MCF 10A (cell line): ENCODE measurements around the gene ZMIZ1. TPM values are rescaled to one million over a fixed set of nuclear protein-coding genes. Genes with fewer than 3 reads are reported as not detected.

ENCODE experiments used
- BruUV-seq: library from RNA; stranded (reverse); fragments of 400-500 nt; replicated peaks from 2 replicates; lab custom pipeline; 2021; lab: Mats Ljungman, UMichigan
- CTCF ChIA-PET: fragments of 300-600 bp; sonication (Branson Sonifier 250); formaldehyde crosslinking; extraction: SDS; loops from one replicate; lab custom pipeline; 2021; ENCODE audit warnings: antibody characterized with exemption, inconsistent platforms; lab: Yijun Ruan, JAX
- POLR2A ChIA-PET: fragments of 300-600, 350-650 bp; sonication (Branson Sonifier 250); formaldehyde crosslinking; extraction: SDS; loops from one replicate; lab custom pipeline; 2020; ENCODE audit warnings: antibody characterized with exemption, inconsistent platforms; lab: Yijun Ruan, JAX
- DNase-seq: peaks from one replicate; pipeline ENCODE4 v3.0.0-alpha.2; 2018; ENCODE audit not compliant: unreplicated experiment
- H3K27ac Mint-ChIP-seq: one replicate; pipeline ENCODE4 v1.8.0; 2022; ENCODE audit warnings: mild to moderate bottlenecking, low read depth, mixed read lengths; ENCODE audit not compliant: unreplicated experiment
- H3K27me3 Mint-ChIP-seq: one replicate; pipeline ENCODE4 v1.8.0; 2022; ENCODE audit warnings: mixed read lengths; ENCODE audit not compliant: insufficient read depth, unreplicated experiment
- H3K36me3 Mint-ChIP-seq: one replicate; pipeline ENCODE4 v1.8.0; 2022; ENCODE audit warnings: mild to moderate bottlenecking, moderate library complexity, mixed read lengths; ENCODE audit not compliant: insufficient read depth, unreplicated experiment
- H3K4me1 Mint-ChIP-seq: one replicate; pipeline ENCODE4 v1.8.0; 2022; ENCODE audit warnings: mixed read lengths; ENCODE audit not compliant: insufficient read depth, unreplicated experiment
- H3K4me3 Mint-ChIP-seq: one replicate; pipeline ENCODE4 v1.8.0; 2022; ENCODE audit warnings: mild to moderate bottlenecking, moderate library complexity, mixed read lengths; ENCODE audit not compliant: unreplicated experiment
- H3K9me3 Mint-ChIP-seq: one replicate; pipeline ENCODE4 v1.8.0; 2022; ENCODE audit warnings: mixed read lengths; ENCODE audit not compliant: unreplicated experiment
- intact Hi-C: fragments of 100-400 bp; cut with micrococcal nuclease; formaldehyde crosslinking; loops from 2 replicates; pipeline ENCODE4 v1.14.1; 2022
- total RNA-seq: library from RNA; stranded (reverse); gene quantifications from 2 replicates; pipeline ENCODE4 v1.2.3, GENCODE V29; 2022
- TF ChIP-seq, protein P1 (sequence below): fragments of 200-600 bp; IDR thresholded peaks from one replicate; pipeline ENCODE4 v1.8.0; 2022; ENCODE audit warnings: antibody characterized with exemption, mild to moderate bottlenecking; ENCODE audit not compliant: unreplicated experiment

The ZMIZ1 gene
- total RNA-seq, 1 experiment from 2014 or later: 15.5 TPM

GRCh38 chr10:79348640-79348988 lies 279.8 kb downstream of the ZMIZ1 start:
- intact Hi-C loops: loop anchor here (2.0 kb wide), 1 partner anchor 50 kb away; no protein-coding TSS in a partner anchor
- BruUV-seq: no TSS peak
- CTCF ChIA-PET: interaction anchor here (0.7 to 1.9 kb wide), 5 partner anchors 10 to 140 kb away, joined by 3 to 9 read pairs (median 5); no protein-coding TSS in a partner anchor
- peaks cover 47% of the 10 kb centered on the region for H3K36me3 Mint-ChIP-seq
- peaks cover 5% of the 10 kb centered on the region for H3K4me1 Mint-ChIP-seq
- H3K4me3 Mint-ChIP-seq: peak overlapping the region; percentile 81
- TF ChIP-seq, protein P1, sequence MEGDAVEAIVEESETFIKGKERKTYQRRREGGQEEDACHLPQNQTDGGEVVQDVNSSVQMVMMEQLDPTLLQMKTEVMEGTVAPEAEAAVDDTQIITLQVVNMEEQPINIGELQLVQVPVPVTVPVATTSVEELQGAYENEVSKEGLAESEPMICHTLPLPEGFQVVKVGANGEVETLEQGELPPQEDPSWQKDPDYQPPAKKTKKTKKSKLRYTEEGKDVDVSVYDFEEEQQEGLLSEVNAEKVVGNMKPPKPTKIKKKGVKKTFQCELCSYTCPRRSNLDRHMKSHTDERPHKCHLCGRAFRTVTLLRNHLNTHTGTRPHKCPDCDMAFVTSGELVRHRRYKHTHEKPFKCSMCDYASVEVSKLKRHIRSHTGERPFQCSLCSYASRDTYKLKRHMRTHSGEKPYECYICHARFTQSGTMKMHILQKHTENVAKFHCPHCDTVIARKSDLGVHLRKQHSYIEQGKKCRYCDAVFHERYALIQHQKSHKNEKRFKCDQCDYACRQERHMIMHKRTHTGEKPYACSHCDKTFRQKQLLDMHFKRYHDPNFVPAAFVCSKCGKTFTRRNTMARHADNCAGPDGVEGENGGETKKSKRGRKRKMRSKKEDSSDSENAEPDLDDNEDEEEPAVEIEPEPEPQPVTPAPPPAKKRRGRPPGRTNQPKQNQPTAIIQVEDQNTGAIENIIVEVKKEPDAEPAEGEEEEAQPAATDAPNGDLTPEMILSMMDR: no peak
- no peaks in the 10 kb centered on the region for H3K27me3 Mint-ChIP-seq
- POLR2A ChIA-PET: interaction anchor here (0.6 to 2.1 kb wide), 7 partner anchors 10 to 1302 kb away, joined by 3 to 20 read pairs (median 4); no protein-coding TSS in a partner anchor
- no peaks in the 10 kb centered on the region for H3K9me3 Mint-ChIP-seq
- DNase-seq: no peak
- H3K27ac Mint-ChIP-seq: peak overlapping the region; percentile 95

GRCh38 chr10:79349072-79349491 lies 280.3 kb downstream of the ZMIZ1 start:
- intact Hi-C loops: loop anchor here (2.0 kb wide), 1 partner anchor 50 kb away; no protein-coding TSS in a partner anchor
- H3K4me3 Mint-ChIP-seq: peak overlapping the region; percentile 81
- no peak for DNase-seq
- TF ChIP-seq, protein P1: no peak
- BruUV-seq: no TSS peak
- peak overlapping the region; percentile 95 for H3K27ac Mint-ChIP-seq
- H3K27me3 Mint-ChIP-seq: no peaks in the 10 kb centered on the region
- H3K4me1 Mint-ChIP-seq: peaks cover 5% of the 10 kb centered on the region
- ChIA-PET POLR2A (interaction anchor here (0.6 to 2.1 kb wide), 4 partner anchors 9 to 1303 kb away, joined by 3 to 20 read pairs (median 6); no protein-coding TSS in a partner anchor), CTCF (interaction anchor here (0.7 to 1.9 kb wide), 4 partner anchors 10 to 26 kb away, joined by 3 to 9 read pairs (median 6); no protein-coding TSS in a partner anchor)
- H3K36me3 Mint-ChIP-seq: peaks cover 52% of the 10 kb centered on the region
- H3K9me3 Mint-ChIP-seq: no peaks in the 10 kb centered on the region

- peaks cover 5% of the 10 kb centered on the region for H3K4me1 Mint-ChIP-seq
These were observed 281.1 kb downstream of the ZMIZ1 start for GRCh38 chr10:79349766-79350406.

More at GRCh38 chr10:79349766-79350406, 281.1 kb downstream of the ZMIZ1 start:
- BruUV-seq: no TSS peak
- no peak for DNase-seq
- no peaks in the 10 kb centered on the region for H3K9me3 Mint-ChIP-seq
- intact Hi-C loops: loop anchor here (2.0 kb wide), 1 partner anchor 51 kb away; no protein-coding TSS in a partner anchor
- ChIA-PET CTCF (interaction anchor here (1.4 kb wide), 1 partner anchor 24 kb away, joined by 6 read pairs; no protein-coding TSS in a partner anchor), POLR2A (no interaction called here)
- H3K4me3 Mint-ChIP-seq: no peak overlapping the region
- peak overlapping the region; percentile 95 for H3K27ac Mint-ChIP-seq
- peaks cover 60% of the 10 kb centered on the region for H3K36me3 Mint-ChIP-seq
- TF ChIP-seq, protein P1: no peak
- no peaks in the 10 kb centered on the region for H3K27me3 Mint-ChIP-seq
